Measurements from ENCODE around the gene RNF144A.
"Not testable (repeated sequence)": the region's sequence is repeated elsewhere in the genome, so short reads cannot be mapped to it uniquely, and the experiment has no call there.

The RNF144A gene

GRCh38 chr2:6929196-6929819 lies 12.1 kb downstream of the RNF144A start:
- no peak for DNase-seq (ENCODE audit: low read depth)

DNA sequence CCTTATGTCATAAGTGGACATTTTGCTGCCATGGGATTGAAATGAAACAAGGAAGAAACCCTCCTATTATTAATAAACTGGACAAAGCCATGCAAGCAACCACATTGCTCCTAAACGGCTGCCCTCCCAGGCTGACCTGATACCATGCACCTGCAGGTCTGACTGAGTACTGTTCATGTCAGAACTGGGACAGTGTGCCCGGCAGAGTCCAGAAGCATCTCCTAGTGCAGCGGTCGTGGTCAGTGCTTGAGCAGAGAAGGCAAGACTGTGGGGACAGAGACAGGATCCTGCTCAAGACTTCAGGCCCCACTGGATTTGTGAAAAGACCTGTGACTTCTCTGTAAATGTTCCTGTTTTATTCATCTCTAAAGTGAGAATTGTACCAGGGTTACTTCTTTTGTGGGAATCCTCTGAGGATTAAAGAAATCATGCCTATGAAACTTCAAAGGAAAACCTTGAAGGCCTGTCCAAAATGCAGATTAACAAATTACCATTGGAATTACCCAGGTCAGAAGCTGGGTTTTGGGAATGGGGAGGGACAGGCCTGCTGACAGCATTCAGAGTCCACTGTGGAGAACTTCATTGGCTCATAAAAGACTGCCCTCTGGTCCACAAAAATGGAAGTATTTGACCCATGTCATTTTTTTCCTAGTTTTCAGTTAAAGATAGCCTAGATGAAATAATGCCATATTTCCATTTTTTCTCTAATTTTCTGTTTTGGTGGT lies 13.9 kb downstream of the RNF144A start:
- no peak for DNase-seq (ENCODE audit: low read depth)

DNA sequence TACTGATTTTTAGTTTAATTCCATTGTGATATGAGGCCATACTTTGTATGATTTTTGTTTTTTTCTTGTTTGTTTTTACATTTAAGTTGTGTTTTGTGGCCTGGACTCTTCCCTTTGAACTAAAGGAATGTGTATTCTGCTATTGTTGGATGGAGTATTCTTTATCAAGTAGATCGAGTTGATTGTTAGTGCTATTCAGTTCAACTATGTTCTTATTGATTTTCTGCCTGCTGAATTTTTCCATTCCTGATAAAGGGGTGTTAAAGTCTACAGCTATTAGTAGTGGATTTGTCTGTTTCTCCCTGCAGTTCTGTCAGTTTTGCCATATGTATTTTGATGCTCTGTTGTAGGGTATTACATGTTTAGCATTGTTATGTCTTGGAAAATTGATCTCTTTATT lies 14.5 kb downstream of the RNF144A start:
- DNase-seq (ENCODE audit: low read depth): no peak

DNA sequence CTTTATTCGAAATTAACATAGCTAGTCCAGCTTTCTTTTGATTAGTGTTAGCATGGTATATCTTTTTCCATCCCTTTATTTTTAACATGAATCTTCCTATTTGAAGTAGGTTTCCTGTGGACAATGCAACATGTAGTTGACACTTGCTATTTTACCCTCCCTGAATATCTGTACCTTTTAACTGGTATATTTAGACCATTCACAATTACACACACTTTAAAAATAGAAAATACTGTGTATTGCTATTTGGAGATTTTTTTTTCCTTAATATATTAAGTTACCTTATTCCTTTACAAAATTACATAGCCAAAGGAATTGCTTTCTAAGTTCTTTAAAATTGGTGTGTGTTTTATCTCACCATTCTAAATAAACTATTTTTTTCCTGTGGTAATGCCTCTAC lies 15.0 kb downstream of the RNF144A start:
- DNase-seq (ENCODE audit: low read depth): no peak

DNA sequence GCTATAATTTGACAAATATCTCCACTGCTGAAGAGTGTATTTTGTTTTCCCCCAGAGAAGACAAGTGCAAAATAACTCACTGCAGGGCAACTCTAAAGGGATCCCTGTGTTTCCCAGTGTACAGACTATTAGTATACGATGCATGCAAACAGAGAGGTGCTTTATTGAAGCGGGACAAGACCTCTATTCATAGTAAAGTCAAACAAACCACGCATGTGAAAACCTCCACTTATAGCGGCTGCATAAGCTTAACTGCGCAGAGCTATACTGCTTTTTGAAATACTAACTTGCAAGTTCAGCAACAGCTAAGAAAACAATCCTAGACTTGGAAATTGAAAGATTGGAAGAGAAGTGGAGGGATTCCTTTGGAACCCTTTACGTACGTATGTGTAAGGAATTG lies 15.6 kb downstream of the RNF144A start:
- no peak for DNase-seq (ENCODE audit: low read depth)

- DNase-seq (ENCODE audit: low read depth): no peak
Measured at GRCh38 chr2:6933911-6934310, 16.7 kb downstream of the RNF144A start.

DNA sequence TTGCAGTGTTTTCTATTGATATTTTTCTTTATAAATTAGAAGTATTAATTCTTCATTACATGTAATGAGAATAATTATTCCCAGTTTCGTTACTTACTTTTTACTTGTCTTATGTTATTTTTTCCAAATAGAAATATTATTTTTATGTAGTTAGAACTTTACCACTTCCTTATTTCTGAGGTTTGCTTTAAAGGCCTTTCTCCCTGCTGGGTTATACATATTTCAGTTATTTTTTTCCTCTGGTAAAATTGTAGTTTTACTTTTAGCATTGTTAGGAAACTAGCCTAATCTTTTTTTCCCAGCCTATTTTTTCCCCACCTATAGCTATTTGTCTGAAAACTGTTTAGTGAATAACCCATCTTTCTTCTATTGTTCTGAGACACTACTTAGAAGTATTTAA lies 17.1 kb downstream of the RNF144A start:
- no peak for DNase-seq (ENCODE audit: low read depth)

GRCh38 chr2:6934758-6935651 lies 17.8 kb downstream of the RNF144A start:
- no peak for DNase-seq (ENCODE audit: low read depth)

DNA sequence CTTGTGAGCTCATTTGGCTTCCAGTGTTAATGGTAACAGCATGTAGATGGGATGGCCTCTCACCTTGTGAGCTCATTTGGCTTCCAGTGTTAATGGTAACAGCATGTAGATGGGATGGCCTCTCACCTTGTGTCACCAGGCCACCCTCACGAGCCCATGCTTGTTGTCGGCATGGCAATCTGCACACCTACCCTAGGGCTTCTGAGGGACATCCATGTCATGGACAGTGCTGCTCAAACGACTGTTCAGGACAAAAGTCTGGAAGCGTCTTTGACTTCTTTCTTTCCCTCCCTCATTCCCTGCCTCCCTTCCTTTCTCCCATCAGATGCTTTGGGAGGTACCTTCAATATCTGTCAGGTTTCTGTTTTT lies 18.4 kb downstream of the RNF144A start:
- not testable (repeated sequence) for DNase-seq (ENCODE audit: low read depth)

GRCh38 chr2:6937157-6937556 lies 19.9 kb downstream of the RNF144A start:
- DNase-seq (ENCODE audit: low read depth): no peak

DNA sequence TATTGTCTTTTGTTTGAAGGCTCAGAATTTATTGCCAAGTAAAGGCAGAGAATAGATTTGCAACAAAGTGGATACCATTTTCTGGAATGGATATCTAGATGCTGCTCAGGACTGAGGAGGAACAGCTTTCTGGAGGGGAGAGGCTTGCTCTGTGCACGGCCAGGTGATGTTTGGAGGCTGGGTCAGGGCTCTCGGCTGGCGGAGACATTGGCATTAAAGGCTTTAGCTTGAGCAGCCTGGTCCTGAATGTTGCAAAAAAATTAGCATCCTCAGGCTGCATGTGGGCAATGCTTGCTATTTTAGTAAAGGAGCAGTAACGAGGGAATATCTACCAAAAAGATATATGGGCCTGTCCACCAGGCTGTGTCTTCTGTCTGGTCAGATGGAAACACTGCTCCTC lies 20.4 kb downstream of the RNF144A start:
- no peak for DNase-seq (ENCODE audit: low read depth)

- DNase-seq (ENCODE audit: low read depth): no peak
Measured at GRCh38 chr2:6939071-6939470, 21.9 kb downstream of the RNF144A start.

GRCh38 chr2:6940820-6941219 lies 23.6 kb downstream of the RNF144A start:
- DNase-seq (ENCODE audit: low read depth): no peak

GRCh38 chr2:6941299-6942046 lies 24.3 kb downstream of the RNF144A start:
- DNase-seq (ENCODE audit: low read depth): no peak

DNA sequence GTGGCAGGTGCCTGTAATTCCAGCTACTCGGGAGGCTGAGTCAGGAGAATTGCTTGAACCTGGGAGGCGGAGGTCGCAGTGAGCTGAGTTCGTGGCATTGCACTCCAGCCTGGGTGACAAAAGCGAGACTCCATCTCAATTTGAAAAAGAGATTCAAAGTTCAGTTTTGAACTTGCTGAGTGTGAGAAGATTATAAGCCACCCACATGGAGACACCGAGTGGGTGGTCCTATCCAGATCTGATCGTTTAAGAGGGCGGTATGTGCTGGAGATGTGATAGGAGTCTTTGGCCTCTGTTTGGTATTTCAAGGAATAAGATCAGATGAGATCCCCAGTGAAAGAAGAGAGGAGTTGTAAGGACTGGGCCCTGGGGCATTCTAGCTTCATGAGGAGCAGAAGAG lies 25.6 kb downstream of the RNF144A start:
- no peak for DNase-seq (ENCODE audit: low read depth)

DNA sequence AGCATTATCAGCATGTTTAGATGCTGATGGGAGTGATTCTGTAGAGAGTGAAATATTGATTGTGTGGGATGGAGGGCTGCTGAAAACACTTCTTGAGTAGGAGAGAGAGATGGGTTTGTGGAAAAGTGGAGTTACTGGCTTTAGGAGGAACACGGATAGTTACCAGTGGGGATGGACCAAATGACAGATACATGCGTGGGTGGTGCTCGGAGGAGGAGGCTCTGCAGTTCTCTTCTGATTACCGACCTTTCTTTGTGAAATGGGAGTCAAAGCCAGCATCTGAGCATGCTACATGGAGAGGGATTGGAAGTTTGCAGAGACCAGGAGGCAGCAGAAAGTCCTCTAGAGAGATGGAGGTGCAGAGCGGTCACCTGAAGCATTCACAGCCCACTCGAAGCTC lies 26.3 kb downstream of the RNF144A start:
- no peak for DNase-seq (ENCODE audit: low read depth)

DNA sequence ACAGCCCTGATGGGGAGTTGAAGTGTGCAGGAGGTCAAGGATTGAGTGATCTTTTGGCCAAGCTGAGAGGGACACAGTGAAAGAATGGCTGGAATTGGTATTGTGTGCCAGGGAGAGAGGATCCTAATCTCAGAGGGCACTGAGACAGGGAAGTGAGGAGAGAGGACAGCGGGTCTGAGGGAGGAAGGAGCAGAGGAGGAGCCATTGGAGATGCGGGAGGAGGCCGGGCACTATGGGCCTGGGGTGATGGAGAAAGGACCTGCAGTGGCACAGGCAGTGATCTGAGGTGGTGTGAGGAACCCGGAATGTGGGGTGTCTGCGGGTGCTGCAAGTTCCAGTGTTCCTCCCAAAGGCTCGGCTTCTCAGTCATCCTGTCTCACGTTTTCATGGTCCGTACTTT lies 26.8 kb downstream of the RNF144A start:
- DNase-seq (ENCODE audit: low read depth): no peak

GRCh38 chr2:6944555-6944954 lies 27.3 kb downstream of the RNF144A start:
- DNase-seq (ENCODE audit: low read depth): no peak

DNA sequence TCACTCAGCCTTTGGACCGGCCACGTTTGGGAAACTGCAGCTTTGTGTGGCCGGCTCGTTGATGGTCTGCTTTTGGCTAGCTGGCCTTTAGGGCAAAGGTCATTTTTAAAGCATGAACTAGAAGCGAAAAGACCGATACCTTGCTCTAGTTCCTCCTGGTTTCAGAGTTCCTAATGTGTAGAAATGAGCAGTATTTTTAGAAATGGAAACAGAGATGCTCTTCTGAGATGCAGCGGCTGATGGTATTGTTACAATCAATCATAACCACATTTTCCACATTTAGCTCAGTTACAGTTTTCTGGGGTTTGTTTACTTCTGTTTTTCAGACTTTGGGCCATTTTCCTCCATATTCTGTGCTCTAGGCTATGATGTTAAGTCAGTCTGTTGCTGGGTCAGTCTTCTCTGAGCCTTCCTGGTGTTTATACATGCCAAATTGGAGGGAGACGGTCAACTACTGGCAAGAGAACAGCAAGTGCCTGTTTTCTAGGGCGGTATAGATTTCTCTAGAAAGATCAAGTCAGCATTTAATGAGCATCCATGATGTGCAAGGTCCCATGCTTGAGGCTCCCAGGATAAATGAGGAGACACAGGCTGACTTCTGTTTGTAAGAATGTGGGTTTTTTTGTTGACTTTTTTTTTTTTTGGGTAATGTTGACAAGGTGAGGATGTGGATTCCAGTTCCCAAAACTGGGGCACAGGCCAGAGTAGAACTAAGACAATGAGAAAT lies 28.0 kb downstream of the RNF144A start:
- DNase-seq (ENCODE audit: low read depth): no peak

- DNase-seq (ENCODE audit: low read depth): no peak
Measured at GRCh38 chr2:6945821-6946220, 28.6 kb downstream of the RNF144A start.

DNA sequence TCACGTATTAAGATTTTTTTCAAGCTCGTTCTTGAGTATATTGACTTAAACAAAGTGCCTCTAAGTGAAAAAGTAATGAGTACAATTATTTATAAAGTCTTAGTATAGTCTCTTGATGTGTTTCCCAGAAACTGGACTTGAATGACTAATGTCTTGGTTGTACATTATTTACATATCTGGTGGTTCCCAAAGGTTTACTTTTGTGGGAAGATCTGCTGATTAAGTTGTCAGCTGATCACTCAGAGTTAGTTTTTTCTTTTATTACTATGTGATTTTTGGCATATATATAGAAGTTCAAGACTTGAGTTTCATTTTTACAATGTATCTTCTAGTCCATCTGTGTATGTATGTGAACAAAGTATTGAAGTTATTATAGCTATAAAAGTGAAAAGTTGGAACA lies 29.5 kb downstream of the RNF144A start:
- DNase-seq (ENCODE audit: low read depth): peak; percentile 77
